PC-3 (cell line): ENCODE measurements around the gene P2RX2.

Experiments used
- EZH2 ChIP-seq: fragments of 300-600 bp; sonication (generic); IDR thresholded peaks from one replicate; pipeline ENCODE4 v1.6.1; 2017; ENCODE audit warnings: antibody characterized with exemption, mild to moderate bottlenecking, low read length; ENCODE audit not compliant: unreplicated experiment
- TF ChIP-seq, protein P1 (sequence below): fragments of 300-600 bp; sonication (generic); conservative IDR thresholded peaks from 2 replicates; pipeline ENCODE4 v1.5.1; 2017; ENCODE audit warnings: antibody characterized with exemption, low read depth, mild to moderate bottlenecking, low read length

DNA sequence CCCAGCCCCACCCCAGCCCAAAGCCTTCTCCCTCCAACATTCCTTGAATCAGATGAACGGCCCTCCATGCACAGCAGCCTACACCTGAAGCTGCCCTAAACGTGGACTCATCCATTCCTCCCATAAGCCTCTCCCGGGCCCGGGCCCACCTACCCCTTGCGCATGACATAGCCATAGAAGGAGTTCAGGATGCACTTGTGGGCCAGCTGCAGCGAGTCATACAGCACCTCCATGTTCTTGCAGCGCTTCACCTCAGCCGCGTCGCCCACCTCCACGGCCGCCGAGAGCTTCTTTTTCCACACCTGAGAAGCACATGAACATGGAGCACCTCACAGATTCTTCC, 46.5 kb downstream of the P2RX2 start:
- TF ChIP-seq, protein P1, sequence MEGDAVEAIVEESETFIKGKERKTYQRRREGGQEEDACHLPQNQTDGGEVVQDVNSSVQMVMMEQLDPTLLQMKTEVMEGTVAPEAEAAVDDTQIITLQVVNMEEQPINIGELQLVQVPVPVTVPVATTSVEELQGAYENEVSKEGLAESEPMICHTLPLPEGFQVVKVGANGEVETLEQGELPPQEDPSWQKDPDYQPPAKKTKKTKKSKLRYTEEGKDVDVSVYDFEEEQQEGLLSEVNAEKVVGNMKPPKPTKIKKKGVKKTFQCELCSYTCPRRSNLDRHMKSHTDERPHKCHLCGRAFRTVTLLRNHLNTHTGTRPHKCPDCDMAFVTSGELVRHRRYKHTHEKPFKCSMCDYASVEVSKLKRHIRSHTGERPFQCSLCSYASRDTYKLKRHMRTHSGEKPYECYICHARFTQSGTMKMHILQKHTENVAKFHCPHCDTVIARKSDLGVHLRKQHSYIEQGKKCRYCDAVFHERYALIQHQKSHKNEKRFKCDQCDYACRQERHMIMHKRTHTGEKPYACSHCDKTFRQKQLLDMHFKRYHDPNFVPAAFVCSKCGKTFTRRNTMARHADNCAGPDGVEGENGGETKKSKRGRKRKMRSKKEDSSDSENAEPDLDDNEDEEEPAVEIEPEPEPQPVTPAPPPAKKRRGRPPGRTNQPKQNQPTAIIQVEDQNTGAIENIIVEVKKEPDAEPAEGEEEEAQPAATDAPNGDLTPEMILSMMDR = no peak
- no peak for TF ChIP-seq EZH2
